Measurements from ENCODE around the gene COL4A1.

- TF ChIP-seq, protein P1, sequence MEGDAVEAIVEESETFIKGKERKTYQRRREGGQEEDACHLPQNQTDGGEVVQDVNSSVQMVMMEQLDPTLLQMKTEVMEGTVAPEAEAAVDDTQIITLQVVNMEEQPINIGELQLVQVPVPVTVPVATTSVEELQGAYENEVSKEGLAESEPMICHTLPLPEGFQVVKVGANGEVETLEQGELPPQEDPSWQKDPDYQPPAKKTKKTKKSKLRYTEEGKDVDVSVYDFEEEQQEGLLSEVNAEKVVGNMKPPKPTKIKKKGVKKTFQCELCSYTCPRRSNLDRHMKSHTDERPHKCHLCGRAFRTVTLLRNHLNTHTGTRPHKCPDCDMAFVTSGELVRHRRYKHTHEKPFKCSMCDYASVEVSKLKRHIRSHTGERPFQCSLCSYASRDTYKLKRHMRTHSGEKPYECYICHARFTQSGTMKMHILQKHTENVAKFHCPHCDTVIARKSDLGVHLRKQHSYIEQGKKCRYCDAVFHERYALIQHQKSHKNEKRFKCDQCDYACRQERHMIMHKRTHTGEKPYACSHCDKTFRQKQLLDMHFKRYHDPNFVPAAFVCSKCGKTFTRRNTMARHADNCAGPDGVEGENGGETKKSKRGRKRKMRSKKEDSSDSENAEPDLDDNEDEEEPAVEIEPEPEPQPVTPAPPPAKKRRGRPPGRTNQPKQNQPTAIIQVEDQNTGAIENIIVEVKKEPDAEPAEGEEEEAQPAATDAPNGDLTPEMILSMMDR (conservative IDR thresholded peaks at IDR 0.05; ENCODE audit: low read length): no peak
- TF ChIP-seq EZH2phosphoT487 (IDR thresholded peaks at IDR 0.05; ENCODE audit: borderline replicate concordance): no peak
Measured at GRCh38 chr13:110263888-110264287, 43.1 kb downstream of the COL4A1 start.

Data from Loucy (cell line).